Measurements from ENCODE around the gene COL6A3.

COL6A3 gene

DNA sequence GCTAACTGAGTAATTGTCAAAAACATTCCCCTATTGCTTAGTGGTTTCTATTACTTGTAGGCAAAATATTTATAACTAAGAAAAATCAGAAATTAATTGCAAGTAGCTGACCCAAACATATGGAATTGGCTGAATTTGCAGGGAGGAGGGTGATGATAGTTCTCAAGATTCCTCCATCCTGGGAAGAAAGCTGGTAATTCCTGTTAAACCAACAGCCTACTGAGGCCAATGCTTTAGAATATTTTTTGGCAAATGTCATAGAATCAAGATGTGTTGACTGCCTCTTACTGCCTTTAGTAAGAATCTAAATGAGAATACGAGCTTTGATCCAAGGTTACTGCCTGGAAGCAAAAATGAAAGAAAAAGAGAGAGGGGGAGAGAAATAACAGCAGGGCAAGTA lies 120.0 kb downstream of the COL6A3 start:
- TF ChIP-seq JUND (IDR thresholded peaks at IDR 0.05; ENCODE audit: low read depth), result no peak
- in situ Hi-C loops (cut with HindIII; ENCODE audit: low pct_unique_long_range_greater_than_20kb, low sequenced_read_pairs), result no loop called here

DNA sequence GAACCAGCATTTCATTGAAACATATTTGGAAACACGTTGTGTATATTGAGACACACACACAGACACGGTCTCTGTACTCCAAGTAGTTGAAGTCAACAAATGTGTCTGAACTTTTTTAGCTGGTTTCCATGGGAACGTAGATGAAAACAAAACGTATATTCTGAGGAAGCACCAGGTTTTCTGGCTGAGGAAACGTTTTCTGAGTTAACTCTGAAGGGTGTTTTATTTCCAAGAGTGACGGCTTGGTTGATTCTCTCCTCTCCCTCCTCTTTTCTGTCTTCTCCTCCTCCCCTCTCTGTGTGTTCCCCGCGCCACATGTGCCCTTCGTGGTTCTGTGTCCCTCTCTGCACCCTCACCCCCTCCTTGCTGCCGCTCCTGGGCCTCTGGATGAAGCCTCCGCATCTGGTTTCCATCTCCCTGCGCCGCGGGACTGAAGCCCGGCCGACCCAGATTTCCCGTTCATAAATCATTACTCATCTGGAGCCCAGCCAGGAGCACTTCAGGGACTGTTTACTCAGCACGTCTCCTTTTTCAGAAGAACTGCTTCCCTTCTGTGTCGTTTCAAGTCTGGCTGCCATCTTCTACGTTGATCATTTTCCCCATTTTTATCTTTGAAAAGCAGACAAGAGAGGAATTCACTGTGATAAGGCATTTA lies 122.7 kb downstream of the COL6A3 start:
- DNase-seq (ENCODE audit: low read depth in 1 of 2, low spot score in 1 of 2), result peak; percentile 20 to 82
- in situ Hi-C loops (cut with HindIII; ENCODE audit: low pct_unique_long_range_greater_than_20kb, low sequenced_read_pairs), result no loop called here
- no peak for TF ChIP-seq JUND (IDR thresholded peaks at IDR 0.05; ENCODE audit: low read depth)

More for the DNA sequence above, 120.0 kb downstream of the COL6A3 start:
- DNase-seq (ENCODE audit: low read depth in 1 of 2, low spot score in 1 of 2), result no peak

DNA sequence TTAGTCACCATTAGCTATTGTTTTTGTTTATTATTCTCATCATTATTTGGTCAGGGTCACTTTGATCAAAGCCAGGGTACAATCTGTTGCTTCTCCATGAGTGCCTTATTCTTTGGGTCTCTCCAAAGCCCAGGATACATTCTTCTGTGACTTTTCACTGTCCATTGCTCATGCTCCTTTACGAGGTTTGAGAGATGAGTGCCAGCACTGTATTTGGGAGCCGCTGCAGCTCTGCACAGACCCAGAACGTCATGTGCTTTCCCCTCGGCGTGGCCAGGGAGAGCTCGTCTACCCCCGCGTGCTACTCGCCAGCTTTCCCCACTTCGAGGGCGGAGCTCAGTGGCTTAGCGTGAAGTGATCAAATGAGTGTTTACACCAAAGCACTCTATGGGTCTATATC lies 123.7 kb downstream of the COL6A3 start:
- DNase-seq (ENCODE audit: low read depth in 1 of 2, low spot score in 1 of 2), result no peak
- in situ Hi-C loops (cut with HindIII; ENCODE audit: low pct_unique_long_range_greater_than_20kb, low sequenced_read_pairs), result no loop called here
- no peak for TF ChIP-seq JUND (IDR thresholded peaks at IDR 0.05; ENCODE audit: low read depth)

- in situ Hi-C loops (cut with HindIII; ENCODE audit: low pct_unique_long_range_greater_than_20kb, low sequenced_read_pairs), result no loop called here
- no peak for TF ChIP-seq JUND (IDR thresholded peaks at IDR 0.05; ENCODE audit: low read depth)
- DNase-seq (ENCODE audit: low read depth in 1 of 2, low spot score in 1 of 2), result no peak
These were observed 124.8 kb downstream of the COL6A3 start for GRCh38 chr2:237289139-237289538.

- in situ Hi-C loops (cut with HindIII; ENCODE audit: low pct_unique_long_range_greater_than_20kb, low sequenced_read_pairs), result no loop called here
- no peak for TF ChIP-seq JUND (IDR thresholded peaks at IDR 0.05; ENCODE audit: low read depth)
These were observed 126.1 kb downstream of the COL6A3 start for GRCh38 chr2:237287872-237288271.

DNA sequence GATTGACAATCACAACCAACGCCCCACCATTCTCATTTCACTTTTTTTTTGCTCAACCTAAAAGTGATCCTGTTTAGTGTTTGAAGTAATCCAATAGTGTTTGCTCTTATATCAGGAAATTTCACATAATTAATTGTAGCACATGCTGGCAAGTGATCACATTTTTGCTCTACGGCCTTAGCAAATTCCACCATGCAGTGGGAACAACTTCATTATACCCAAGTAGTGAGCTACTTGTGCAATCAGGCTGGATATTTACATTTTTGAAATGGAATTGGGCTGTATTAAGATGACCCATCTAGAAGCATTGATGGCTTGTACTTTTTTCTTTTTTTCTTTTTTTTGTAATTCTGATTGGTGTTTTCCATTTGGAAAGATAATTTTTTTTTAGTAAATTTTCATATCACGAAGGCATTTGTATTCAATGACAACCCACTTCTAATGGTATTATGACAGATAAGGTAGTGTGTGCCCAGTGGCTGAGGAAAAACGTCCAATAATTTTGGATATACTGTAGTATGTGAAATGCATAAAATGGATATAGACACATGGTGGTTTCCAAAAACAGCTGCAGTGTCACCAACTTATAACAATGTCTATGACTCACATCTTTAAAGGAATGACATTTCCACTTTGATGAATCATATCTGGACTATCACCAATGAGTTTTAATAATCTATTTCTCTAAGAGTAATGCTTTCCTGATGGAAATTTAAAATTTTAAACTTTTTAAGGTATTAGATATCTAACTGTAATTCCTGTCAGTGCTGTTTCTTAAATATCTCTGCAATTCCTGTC lies 130.6 kb downstream of the COL6A3 start:
- in situ Hi-C loops (cut with HindIII; ENCODE audit: low pct_unique_long_range_greater_than_20kb, low sequenced_read_pairs), result no loop called here
- DNase-seq (ENCODE audit: low read depth in 1 of 2, low spot score in 1 of 2), result no peak

More at GRCh38 chr2:237287872-237288271, 126.1 kb downstream of the COL6A3 start:
- no peak for DNase-seq (ENCODE audit: low read depth in 1 of 2, low spot score in 1 of 2)

GRCh38 chr2:237282568-237283128 lies 131.3 kb downstream of the COL6A3 start:
- TF ChIP-seq JUND (IDR thresholded peaks at IDR 0.05; ENCODE audit: low read depth), result no peak
- in situ Hi-C loops (cut with HindIII; ENCODE audit: low pct_unique_long_range_greater_than_20kb, low sequenced_read_pairs), result no loop called here
- no peak for DNase-seq (ENCODE audit: low read depth in 1 of 2, low spot score in 1 of 2)

More for the DNA sequence above, 130.6 kb downstream of the COL6A3 start:
- no peak for TF ChIP-seq JUND (IDR thresholded peaks at IDR 0.05; ENCODE audit: low read depth)

DNA sequence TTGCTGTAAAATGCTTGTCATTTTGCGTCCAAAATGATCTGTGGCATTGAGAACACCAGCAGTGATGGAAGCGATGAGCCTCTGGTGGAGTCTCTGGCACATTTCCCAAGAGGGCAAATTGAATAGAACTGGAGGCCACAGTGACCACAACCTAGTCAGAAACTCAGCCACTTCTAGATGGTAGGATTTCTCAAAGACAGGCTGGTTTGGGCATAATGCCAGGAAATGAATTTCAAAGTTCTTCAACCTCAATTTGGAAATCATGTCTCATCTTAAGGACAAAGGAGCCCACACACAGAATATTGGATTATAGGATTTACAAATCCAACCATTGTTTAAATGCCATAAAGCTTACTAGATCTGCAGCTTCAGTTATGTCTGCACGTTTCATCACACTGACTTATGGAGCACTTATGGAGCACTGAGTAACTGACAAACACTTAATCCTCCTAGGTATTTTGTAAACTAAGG lies 132.1 kb downstream of the COL6A3 start:
- peak in 1 of 2 experiments; percentile 12 for DNase-seq (ENCODE audit: low read depth in 1 of 2, low spot score in 1 of 2)
- in situ Hi-C loops (cut with HindIII; ENCODE audit: low pct_unique_long_range_greater_than_20kb, low sequenced_read_pairs), result no loop called here
- TF ChIP-seq JUND (IDR thresholded peaks at IDR 0.05; ENCODE audit: low read depth), result no peak

DNA sequence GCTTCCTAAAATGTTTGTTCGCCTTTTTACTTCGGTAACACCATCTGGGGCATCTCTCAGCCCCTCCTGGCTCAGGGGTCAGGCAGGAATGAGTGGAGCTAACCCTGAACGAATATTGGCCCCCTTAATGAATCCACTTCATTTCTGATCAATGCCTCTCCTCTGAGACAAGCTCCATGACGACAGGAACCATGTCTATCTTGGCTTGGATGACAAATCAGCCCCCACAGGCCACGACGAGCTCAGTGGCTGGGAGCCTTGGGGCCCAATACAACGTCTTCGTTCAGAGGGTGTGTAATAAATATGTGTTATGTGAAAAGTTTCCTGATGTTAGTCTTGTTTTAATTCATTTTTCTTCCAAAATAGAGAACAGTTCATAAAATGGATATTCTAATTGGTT lies 133.0 kb downstream of the COL6A3 start:
- in situ Hi-C loops (cut with HindIII; ENCODE audit: low pct_unique_long_range_greater_than_20kb, low sequenced_read_pairs), result no loop called here
- TF ChIP-seq JUND (IDR thresholded peaks at IDR 0.05; ENCODE audit: low read depth), result no peak
- no peak for DNase-seq (ENCODE audit: low read depth in 1 of 2, low spot score in 1 of 2)

DNA sequence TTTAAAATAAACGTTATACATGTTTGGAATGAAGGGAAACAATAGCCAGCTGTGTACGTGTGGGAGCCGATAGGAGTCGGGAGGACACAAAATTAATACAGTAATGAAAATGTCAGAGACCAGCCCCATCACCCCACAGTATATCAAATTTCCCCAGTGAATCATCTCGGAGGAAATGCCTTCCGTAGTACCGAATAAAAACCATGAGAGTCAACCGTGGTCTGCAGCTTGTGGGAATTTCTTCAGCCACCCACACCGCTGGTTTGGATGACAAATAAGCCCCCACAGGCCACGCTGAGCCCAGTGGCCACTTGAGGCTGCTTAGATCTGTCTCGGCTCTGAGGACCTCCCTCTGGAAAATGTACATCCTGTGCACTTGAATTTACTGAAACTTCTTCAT lies 133.7 kb downstream of the COL6A3 start:
- DNase-seq (ENCODE audit: low read depth in 1 of 2, low spot score in 1 of 2), result no peak
- TF ChIP-seq JUND (IDR thresholded peaks at IDR 0.05; ENCODE audit: low read depth), result no peak
- in situ Hi-C loops (cut with HindIII; ENCODE audit: low pct_unique_long_range_greater_than_20kb, low sequenced_read_pairs), result no loop called here

- no peak for TF ChIP-seq JUND (IDR thresholded peaks at IDR 0.05; ENCODE audit: low read depth)
- in situ Hi-C loops (cut with HindIII; ENCODE audit: low pct_unique_long_range_greater_than_20kb, low sequenced_read_pairs), result no loop called here
- DNase-seq (ENCODE audit: low read depth in 1 of 2, low spot score in 1 of 2), result no peak
These were observed 134.8 kb downstream of the COL6A3 start for GRCh38 chr2:237279012-237279768.

DNA sequence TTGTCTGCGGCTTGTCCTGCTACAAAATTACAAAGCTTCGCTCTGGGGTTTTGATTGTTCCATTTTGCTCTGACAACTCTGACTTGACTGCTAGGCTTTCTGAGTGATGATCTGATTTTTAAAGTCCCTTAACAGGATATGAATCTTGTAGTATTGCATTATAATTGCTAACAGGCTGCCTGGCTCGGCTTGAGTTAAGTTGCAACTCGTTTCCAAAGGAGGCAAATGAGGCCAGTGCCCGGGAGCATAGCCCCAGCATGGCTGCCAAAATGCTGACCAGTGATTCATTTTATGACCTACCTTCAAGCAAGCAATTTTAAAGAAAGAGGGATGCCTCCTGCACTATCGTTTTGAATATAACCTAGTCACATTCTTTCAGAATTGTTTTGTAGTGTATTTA lies 135.4 kb downstream of the COL6A3 start:
- in situ Hi-C loops (cut with HindIII; ENCODE audit: low pct_unique_long_range_greater_than_20kb, low sequenced_read_pairs), result no loop called here
- DNase-seq (ENCODE audit: low read depth in 1 of 2, low spot score in 1 of 2), result no peak
- no peak for TF ChIP-seq JUND (IDR thresholded peaks at IDR 0.05; ENCODE audit: low read depth)

Measured in T47D (cell line).